ENCODE measurements around the gene AKAP9. TPM values are rescaled to one million over a fixed set of nuclear protein-coding genes. Genes with fewer than 3 reads are reported as not detected.
"Not testable (repeated sequence)": the region's sequence is repeated elsewhere in the genome, so short reads cannot be mapped to it uniquely, and the experiment has no call there.

AKAP9 gene
- total RNA-seq, 1 donor from 2014 or later = 75.4 TPM

- DNase-seq (ENCODE audit: extremely low spot score in 2 of 2) = no peak
- H3K36me3 ChIP-seq = no peaks in the 10 kb centered on the region
- H3K4me1 ChIP-seq = no peaks in the 10 kb centered on the region
- H3K9me3 ChIP-seq = no peaks in the 10 kb centered on the region
- TF ChIP-seq POLR2A (IDR thresholded peaks at IDR 0.05) = no peak
- TF ChIP-seq CTCF (IDR thresholded peaks at IDR 0.05) = no peak
- no peak for TF ChIP-seq POLR2AphosphoS5 (IDR thresholded peaks at IDR 0.05; ENCODE audit: insufficient read depth in 1 of 2, low read depth in 1 of 2)
- intact Hi-C loops (cut with DNase I) = no loop called here
- H3K4me3 ChIP-seq = no peak overlapping the region
- no peaks in the 10 kb centered on the region for H3K27me3 ChIP-seq
- H3K27ac ChIP-seq = no peak overlapping the region
Measured at GRCh38 chr7:91957232-91957631, 16.6 kb downstream of the AKAP9 start.

GRCh38 chr7:91957823-91958222, 17.2 kb downstream of the AKAP9 start:
- H3K27ac ChIP-seq = no peak overlapping the region
- no peak for DNase-seq (ENCODE audit: extremely low spot score in 2 of 2)
- TF ChIP-seq CTCF (IDR thresholded peaks at IDR 0.05) (no peak), POLR2AphosphoS5 (IDR thresholded peaks at IDR 0.05; ENCODE audit: insufficient read depth in 1 of 2, low read depth in 1 of 2) (no peak), POLR2A (IDR thresholded peaks at IDR 0.05) (no peak)
- H3K9me3 ChIP-seq = no peaks in the 10 kb centered on the region
- no peak overlapping the region for H3K4me3 ChIP-seq
- intact Hi-C loops (cut with DNase I) = no loop called here
- H3K36me3 ChIP-seq = no peaks in the 10 kb centered on the region
- no peaks in the 10 kb centered on the region for H3K4me1 ChIP-seq
- no peaks in the 10 kb centered on the region for H3K27me3 ChIP-seq

- H3K27ac ChIP-seq = no peak overlapping the region
- TF ChIP-seq POLR2AphosphoS5 (IDR thresholded peaks at IDR 0.05; ENCODE audit: insufficient read depth in 1 of 2, low read depth in 1 of 2) = no peak
- TF ChIP-seq POLR2A (IDR thresholded peaks at IDR 0.05) = no peak
- TF ChIP-seq CTCF (IDR thresholded peaks at IDR 0.05) = no peak
- H3K27me3 ChIP-seq = no peaks in the 10 kb centered on the region
- no peaks in the 10 kb centered on the region for H3K9me3 ChIP-seq
- no peak overlapping the region for H3K4me3 ChIP-seq
- no peak for DNase-seq (ENCODE audit: extremely low spot score in 2 of 2)
- H3K4me1 ChIP-seq = no peaks in the 10 kb centered on the region
- intact Hi-C loops (cut with DNase I) = no loop called here
- H3K36me3 ChIP-seq = no peaks in the 10 kb centered on the region
Measured at GRCh38 chr7:91959023-91959422, 18.4 kb downstream of the AKAP9 start.

GRCh38 chr7:91961816-91962215, 21.2 kb downstream of the AKAP9 start:
- DNase-seq (ENCODE audit: extremely low spot score in 2 of 2) = no peak
- TF ChIP-seq POLR2A (IDR thresholded peaks at IDR 0.05) = no peak
- TF ChIP-seq POLR2AphosphoS5 (IDR thresholded peaks at IDR 0.05; ENCODE audit: insufficient read depth in 1 of 2, low read depth in 1 of 2) = no peak
- TF ChIP-seq CTCF (IDR thresholded peaks at IDR 0.05) = no peak
- H3K27ac ChIP-seq = no peak overlapping the region
- no peaks in the 10 kb centered on the region for H3K27me3 ChIP-seq
- no peaks in the 10 kb centered on the region for H3K9me3 ChIP-seq
- H3K36me3 ChIP-seq = no peaks in the 10 kb centered on the region
- H3K4me3 ChIP-seq = no peak overlapping the region
- H3K4me1 ChIP-seq = no peaks in the 10 kb centered on the region
- intact Hi-C loops (cut with DNase I) = no loop called here

- no peak overlapping the region for H3K27ac ChIP-seq
- intact Hi-C loops (cut with DNase I) = no loop called here
- no peak for DNase-seq (ENCODE audit: extremely low spot score in 2 of 2)
- H3K4me3 ChIP-seq = no peak overlapping the region
- no peaks in the 10 kb centered on the region for H3K36me3 ChIP-seq
- H3K27me3 ChIP-seq = no peaks in the 10 kb centered on the region
- TF ChIP-seq CTCF (IDR thresholded peaks at IDR 0.05) (no peak), POLR2AphosphoS5 (IDR thresholded peaks at IDR 0.05; ENCODE audit: insufficient read depth in 1 of 2, low read depth in 1 of 2) (no peak), POLR2A (IDR thresholded peaks at IDR 0.05) (no peak)
- no peaks in the 10 kb centered on the region for H3K4me1 ChIP-seq
- H3K9me3 ChIP-seq = no peaks in the 10 kb centered on the region
Measured at GRCh38 chr7:91962419-91962818, 21.8 kb downstream of the AKAP9 start.

GRCh38 chr7:91967513-91967912, 26.9 kb downstream of the AKAP9 start:
- DNase-seq (ENCODE audit: extremely low spot score in 2 of 2); H3K27me3 ChIP-seq; H3K4me3 ChIP-seq; H3K36me3 ChIP-seq; H3K27ac ChIP-seq; H3K9me3 ChIP-seq; intact Hi-C loops (cut with DNase I): not testable (repeated sequence)
- H3K4me1 ChIP-seq = peaks cover 12% of the 10 kb centered on the region
